SK-N-SH treated with all-trans-retinoic acid at 6 μM for 48 hours (cell line): ENCODE measurements around the gene KCNK3.
"Not testable (repeated sequence)": the region's sequence is repeated elsewhere in the genome, so short reads cannot be mapped to it uniquely, and the experiment has no call there.

Experiments used
- ATAC-seq: fragments of 200-7000 bp; cut with Tn5 transposase; 3 replicates; pipeline ENCODE4 v1.9.1; 2020; ENCODE audit warnings: mild to moderate bottlenecking, moderate library complexity
- ARNTL ChIP-seq: fragments of 450-650 bp; formaldehyde crosslinking; IDR thresholded peaks from 2 replicates; pipeline ENCODE4 v1.5.0; 2020; ENCODE audit warnings: low read depth, mild to moderate bottlenecking, moderate library complexity, borderline replicate concordance
- CSDC2 ChIP-seq: fragments of 250-450 bp; sonication (Bioruptor Pico); IDR thresholded peaks from 2 replicates; pipeline ENCODE4 v1.5.0; 2020; ENCODE audit warnings: mild to moderate bottlenecking, moderate library complexity
- GLIS3 ChIP-seq: fragments of 250-450 bp; sonication (Bioruptor Pico); IDR thresholded peaks from 2 replicates; pipeline ENCODE4 v1.5.0; 2020; ENCODE audit warnings: mild to moderate bottlenecking, moderate library complexity
- ISL1 ChIP-seq: fragments of 250-450 bp; sonication (Bioruptor Pico); IDR thresholded peaks from 2 replicates; pipeline ENCODE4 v2.1.2; 2022; ENCODE audit warnings: mild to moderate bottlenecking, moderate library complexity
- PATZ1 ChIP-seq: fragments of 250-450 bp; sonication (Bioruptor Pico); IDR thresholded peaks from 2 replicates; pipeline ENCODE4 v1.8.0; 2020; ENCODE audit warnings: mild to moderate bottlenecking, moderate library complexity, borderline replicate concordance
- POU6F1 ChIP-seq: fragments of 250-450 bp; sonication (Bioruptor Pico); IDR thresholded peaks from 2 replicates; pipeline ENCODE4 v1.8.0; 2021; ENCODE audit warnings: low read depth, mild to moderate bottlenecking, moderate library complexity, borderline replicate concordance
- PPARA ChIP-seq: fragments of 250-450 bp; sonication (Bioruptor Pico); IDR thresholded peaks from 2 replicates; pipeline ENCODE4 v1.5.0; 2020; ENCODE audit warnings: mild to moderate bottlenecking, borderline replicate concordance
- RARB ChIP-seq: fragments of 250-450 bp; sonication (Bioruptor Pico); IDR thresholded peaks from 2 replicates; pipeline ENCODE4 v1.8.0; 2021; ENCODE audit warnings: mild to moderate bottlenecking, moderate library complexity
- SNAI2 ChIP-seq: fragments of 250-450 bp; sonication (Bioruptor Pico); IDR thresholded peaks from 2 replicates; pipeline ENCODE4 v1.5.0; 2020; ENCODE audit warnings: mild to moderate bottlenecking, moderate library complexity
- TOX ChIP-seq: fragments of 250-450 bp; sonication (Bioruptor Pico); IDR thresholded peaks from 2 replicates; pipeline ENCODE4 v1.8.0; 2021; ENCODE audit warnings: mild to moderate bottlenecking, moderate library complexity, borderline replicate concordance
- ZC3H10 ChIP-seq: fragments of 250-450 bp; sonication (Bioruptor Pico); IDR thresholded peaks from 2 replicates; pipeline ENCODE4 v1.5.1; 2021; ENCODE audit warnings: mild to moderate bottlenecking, moderate library complexity
- ZFP30 ChIP-seq: fragments of 450-650 bp; formaldehyde crosslinking; IDR thresholded peaks from 2 replicates; pipeline ENCODE4 v1.5.0; 2022; ENCODE audit warnings: mild to moderate bottlenecking, moderate library complexity
- ZNF565 ChIP-seq: fragments of 450-650 bp; formaldehyde crosslinking; conservative IDR thresholded peaks from 2 replicates; pipeline ENCODE4 v1.5.0; 2020; ENCODE audit warnings: low read depth, mild to moderate bottlenecking, moderate library complexity
- ZNF70 ChIP-seq: fragments of 450-650 bp; formaldehyde crosslinking; IDR thresholded peaks from 2 replicates; pipeline ENCODE4 v1.5.0; 2020; ENCODE audit warnings: mild to moderate bottlenecking, moderate library complexity
- TF ChIP-seq, protein P1 (sequence below): fragments of 250-450 bp; sonication (Bioruptor Pico); IDR thresholded peaks from 2 replicates; pipeline ENCODE4 v1.5.1; 2021; ENCODE audit warnings: mild to moderate bottlenecking, moderate library complexity
- TF ChIP-seq, protein P2 (sequence below): fragments of 250-450 bp; sonication (Bioruptor Pico); IDR thresholded peaks from 2 replicates; pipeline ENCODE4 v1.5.1; 2020; ENCODE audit warnings: low read depth, mild to moderate bottlenecking, moderate library complexity

Gene KCNK3

DNA sequence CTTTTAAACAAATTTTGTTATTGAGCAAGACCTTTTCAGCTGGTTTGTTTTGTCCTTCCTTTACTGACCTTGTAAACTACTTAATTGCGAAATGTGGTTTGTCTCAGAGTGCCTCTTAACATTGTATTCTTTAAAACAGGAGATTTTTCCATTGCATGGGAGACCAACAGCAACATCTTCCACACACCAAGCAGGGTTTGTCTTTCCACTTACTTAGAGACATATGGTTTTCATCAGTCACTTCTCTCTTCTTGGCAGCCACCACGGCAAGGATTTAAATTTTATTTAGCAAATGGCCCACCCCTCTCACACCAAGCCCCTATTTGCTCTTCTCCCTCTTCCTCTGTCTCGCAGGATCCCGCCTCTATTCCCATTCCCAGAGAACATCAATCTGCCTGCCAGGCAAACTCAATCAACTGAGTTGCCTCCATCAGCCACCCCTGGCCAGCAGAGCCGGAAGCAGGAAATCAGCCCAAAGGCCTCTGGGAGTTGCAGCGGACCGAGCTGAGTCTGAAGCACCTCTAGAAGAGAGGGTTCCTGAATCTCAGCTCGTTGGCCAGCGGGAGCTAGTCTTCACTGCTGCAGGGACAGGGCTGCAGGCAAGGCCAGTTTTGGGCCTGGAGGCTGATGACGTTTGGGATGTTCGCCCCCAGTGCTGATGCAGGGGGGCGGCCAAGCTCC lies 40.0 kb upstream of the KCNK3 start (continued):
- TF ChIP-seq, protein P1, sequence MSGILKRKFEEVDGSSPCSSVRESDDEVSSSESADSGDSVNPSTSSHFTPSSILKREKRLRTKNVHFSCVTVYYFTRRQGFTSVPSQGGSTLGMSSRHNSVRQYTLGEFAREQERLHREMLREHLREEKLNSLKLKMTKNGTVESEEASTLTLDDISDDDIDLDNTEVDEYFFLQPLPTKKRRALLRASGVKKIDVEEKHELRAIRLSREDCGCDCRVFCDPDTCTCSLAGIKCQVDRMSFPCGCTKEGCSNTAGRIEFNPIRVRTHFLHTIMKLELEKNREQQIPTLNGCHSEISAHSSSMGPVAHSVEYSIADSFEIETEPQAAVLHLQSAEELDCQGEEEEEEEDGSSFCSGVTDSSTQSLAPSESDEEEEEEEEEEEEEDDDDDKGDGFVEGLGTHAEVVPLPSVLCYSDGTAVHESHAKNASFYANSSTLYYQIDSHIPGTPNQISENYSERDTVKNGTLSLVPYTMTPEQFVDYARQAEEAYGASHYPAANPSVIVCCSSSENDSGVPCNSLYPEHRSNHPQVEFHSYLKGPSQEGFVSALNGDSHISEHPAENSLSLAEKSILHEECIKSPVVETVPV = no peak
- TF ChIP-seq RARB (CRISPR knock-in tag) (no peak), CSDC2 (no peak), PPARA (CRISPR knock-in tag) (peak; percentile 53; the same call in 1 of the 2 replicates), TOX (no peak), ZFP30 (CRISPR knock-in tag) (no peak), POU6F1 (peak; percentile 59; the same call in 1 of the 2 replicates), ARNTL (CRISPR knock-in tag) (no peak), SNAI2 (CRISPR knock-in tag) (peak; percentile 73; the same call in 1 of the 2 replicates), ISL1 (CRISPR knock-in tag) (no peak), GLIS3 (CRISPR knock-in tag) (no peak), ZNF565 (no peak; the same call in 1 of the 2 replicates)
- TF ChIP-seq, protein P2, sequence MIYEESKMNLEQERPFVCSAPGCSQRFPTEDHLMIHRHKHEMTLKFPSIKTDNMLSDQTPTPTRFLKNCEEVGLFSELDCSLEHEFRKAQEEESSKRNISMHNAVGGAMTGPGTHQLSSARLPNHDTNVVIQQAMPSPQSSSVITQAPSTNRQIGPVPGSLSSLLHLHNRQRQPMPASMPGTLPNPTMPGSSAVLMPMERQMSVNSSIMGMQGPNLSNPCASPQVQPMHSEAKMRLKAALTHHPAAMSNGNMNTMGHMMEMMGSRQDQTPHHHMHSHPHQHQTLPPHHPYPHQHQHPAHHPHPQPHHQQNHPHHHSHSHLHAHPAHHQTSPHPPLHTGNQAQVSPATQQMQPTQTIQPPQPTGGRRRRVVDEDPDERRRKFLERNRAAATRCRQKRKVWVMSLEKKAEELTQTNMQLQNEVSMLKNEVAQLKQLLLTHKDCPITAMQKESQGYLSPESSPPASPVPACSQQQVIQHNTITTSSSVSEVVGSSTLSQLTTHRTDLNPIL (CRISPR knock-in tag) = 0 out of 2 replicates have a peak, but pooled peaks have one; percentile 15
- TF ChIP-seq, all 23 proteins: peak for 8

DNA sequence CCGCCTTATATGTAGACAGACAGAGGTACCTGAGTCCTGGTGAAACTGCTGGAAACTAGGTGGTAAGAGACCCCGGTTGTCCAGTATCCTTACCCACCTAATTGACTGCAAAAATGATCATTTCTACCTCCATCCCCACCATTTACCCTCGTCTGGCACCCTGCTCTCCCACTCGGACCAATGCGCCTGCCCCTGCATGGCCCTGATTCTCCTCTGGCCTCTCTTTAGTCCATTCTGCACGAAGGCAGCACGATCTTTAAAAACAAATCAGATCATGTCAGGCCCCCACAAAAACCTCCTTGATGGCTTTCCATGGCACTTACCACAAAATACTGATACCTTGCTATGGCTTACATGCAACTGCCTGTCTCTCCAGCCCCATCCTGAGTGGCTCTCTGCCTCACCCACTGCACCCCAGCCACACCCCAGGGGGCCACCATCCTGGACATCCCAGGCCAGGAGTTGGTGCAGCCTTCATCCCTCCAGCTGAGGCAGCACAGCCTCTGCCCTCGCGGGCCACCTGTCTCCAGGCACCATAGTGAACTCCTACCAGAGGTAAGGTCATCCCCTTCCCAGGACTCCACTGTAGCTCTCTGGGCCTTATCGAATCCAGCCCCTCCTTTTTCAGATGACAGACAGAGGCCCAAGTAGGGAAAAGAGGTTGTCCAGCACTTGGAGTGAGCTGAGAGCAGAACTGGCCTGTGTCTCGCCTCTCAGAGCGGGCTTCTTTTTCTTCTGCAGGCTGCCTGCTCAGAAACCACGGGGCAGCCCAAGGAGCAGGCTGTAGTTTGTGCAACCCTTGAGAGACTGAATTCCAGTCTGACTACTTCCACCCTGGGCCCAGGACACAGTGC lies 39.1 kb upstream of the KCNK3 start:
- no peak for ATAC-seq
- TF ChIP-seq PATZ1 (no peak), ZC3H10 (no peak), POU6F1 (no peak), ZNF70 (CRISPR knock-in tag) (no peak)

GRCh38 chr2:26654061-26654340 lies 38.5 kb upstream of the KCNK3 start:
- TF ChIP-seq PPARA (CRISPR knock-in tag) (no peak), CSDC2 (no peak), ARNTL (CRISPR knock-in tag) (no peak), TOX (no peak)
- no peak for ATAC-seq

DNA sequence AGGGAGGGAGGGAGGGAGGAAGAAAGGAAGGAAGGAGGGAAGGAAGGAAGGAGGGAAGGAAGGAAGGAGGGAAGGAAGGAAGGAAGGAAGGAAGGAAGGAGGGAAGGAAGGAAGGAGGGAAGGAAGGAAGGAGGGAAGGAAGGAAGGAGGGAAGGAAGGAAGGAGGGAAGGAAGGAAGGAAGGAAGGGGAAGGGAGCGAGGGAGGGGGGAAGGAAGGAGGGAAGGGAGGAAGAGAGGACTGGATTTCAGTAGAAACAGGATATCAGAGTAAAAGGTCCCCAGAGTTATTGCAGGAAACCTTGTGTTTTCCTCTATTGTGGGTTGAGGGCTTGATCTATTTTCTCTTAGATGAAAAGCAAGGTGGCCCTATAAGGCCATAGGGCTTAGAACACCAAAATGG lies 37.4 kb upstream of the KCNK3 start:
- ATAC-seq = not testable (repeated sequence)

GRCh38 chr2:26655611-26656195 lies 36.8 kb upstream of the KCNK3 start:
- no peak for TF ChIP-seq SNAI2 (CRISPR knock-in tag)
- no peak for ATAC-seq
